Measurements from ENCODE around the gene RNASEH1. TPM values are rescaled to one million over a fixed set of nuclear protein-coding genes. Genes with fewer than 3 reads are reported as not detected.

The RNASEH1 gene
- total and polyA plus RNA-seq, 2 of the 13 experiments (the other 11 are each of a cell fraction or from before 2014, with no cell fraction given): 14.5 to 57.4 TPM

- ATAC-seq: peak; percentile 9
- no peaks in the 10 kb centered on the region for H3K36me3 ChIP-seq (replicated peaks in 1 of 2; ENCODE audit: control insufficient read depth in 1 of 2, insufficient read depth in 2 of 2, low read length in 2 of 2)
- H3K4me1 ChIP-seq (ENCODE audit: insufficient read depth, low read length): peaks cover 67% of the 10 kb centered on the region
- in situ Hi-C loops (cut with HindIII; ENCODE audit: extremely low pct_ligation_motif_present, low pct_unique_long_range_greater_than_20kb) (no loop called here), intact Hi-C loops (cut with micrococcal nuclease; ENCODE audit: unreplicated experiment) (no loop called here)
- H2AFZ ChIP-seq (ENCODE audit: low read length): no peak overlapping the region
- H3K4me3 ChIP-seq (replicated peaks in 1 of 3; ENCODE audit: insufficient read depth in 1 of 3, low read depth in 2 of 3, low read length in 3 of 3): peak overlapping the region; percentile 47 to 62 (median 56); a peak in 5 of 6 replicates
- peak overlapping the region; percentile 80 for H3K27ac ChIP-seq (ENCODE audit: extremely low read length, insufficient read depth, low read length)
- H4K20me1 ChIP-seq (ENCODE audit: insufficient read depth, low read length): no peaks in the 10 kb centered on the region
- WGBS (ENCODE audit: low lambda C conversion rate): 86% methylated on average over 34 of the region's 37 CpGs
- H3K79me2 ChIP-seq (ENCODE audit: insufficient read depth, low read length): peaks cover 2% of the 10 kb centered on the region
- H3K27me3 ChIP-seq (ENCODE audit: control insufficient read depth in 1 of 2, insufficient read depth in 2 of 2, low read length in 2 of 2): peaks cover 0 to 2% of the 10 kb centered on the region in 2 experiments; a peak in 2 of 5 replicates
- H3K4me2 ChIP-seq (ENCODE audit: low read depth, low read length): peak overlapping the region; percentile 64
- ChIA-PET POLR2A (interaction anchor here (1.0 to 6.1 kb wide), 9 partner anchors 21 to 227 kb away, joined by 3 to 60 read pairs (median 6); partner anchors contain the start of genes RNASEH1, RPS7 and TRAPPC12), CTCF (ENCODE audit: low intra/inter-chr PET ratio, low total read pairs) (no interaction called here)
- peak overlapping the region; percentile 76 for H3K9ac ChIP-seq (ENCODE audit: insufficient read depth, low read depth, low read length)
- FAIRE-seq: no peak
- DNase-seq (ENCODE audit: low spot score): no peak
- BruUV-seq (replicated peaks): no TSS peak
- H3K9me3 ChIP-seq (ENCODE audit: low read length): no peaks in the 10 kb centered on the region
- TF ChIP-seq RBFOX2 (IDR thresholded peaks at IDR 0.05; ENCODE audit: low read depth, low read length): peak; percentile 32; the same call in 1 of the 2 replicates
- TF ChIP-seq HNF1B (CRISPR knock-in tag; IDR thresholded peaks at IDR 0.05): 0 out of 2 replicates have a peak, but pooled peaks have one; percentile 2
- TF ChIP-seq EED (CRISPR knock-in tag; IDR thresholded peaks at IDR 0.05): no peak; the same call in 1 of the 2 replicates
- TF ChIP-seq NRL (CRISPR knock-in tag; IDR thresholded peaks at IDR 0.05; ENCODE audit: borderline replicate concordance): peak; percentile 47; the same call in 1 of the 2 replicates
- TF ChIP-seq ZNF225 (CRISPR knock-in tag; IDR thresholded peaks at IDR 0.05): no peak
- TF ChIP-seq HNF1A (IDR thresholded peaks at IDR 0.05; ENCODE audit: low read depth): no peak
- TF ChIP-seq HNF1A (CRISPR knock-in tag; IDR thresholded peaks at IDR 0.05; ENCODE audit: borderline replicate concordance): peak; percentile 14; the same call in 1 of the 2 replicates
- TF ChIP-seq MTA1 (CRISPR knock-in tag; IDR thresholded peaks at IDR 0.05; ENCODE audit: borderline replicate concordance): peak; percentile 66; the same call in 1 of the 2 replicates
- 0 out of 2 replicates have a peak, but pooled peaks have one; percentile 55 for TF ChIP-seq ZFP91 (CRISPR knock-in tag; IDR thresholded peaks at IDR 0.05; ENCODE audit: borderline replicate concordance)
- TF ChIP-seq ZNF850 (CRISPR knock-in tag; conservative IDR thresholded peaks at IDR 0.05): no peak
- 0 out of 2 replicates have a peak, but pooled peaks have one; percentile 28 for TF ChIP-seq ZNF607 (CRISPR knock-in tag; IDR thresholded peaks at IDR 0.05; ENCODE audit: borderline replicate concordance)
- TF ChIP-seq FOXC1 (CRISPR knock-in tag; IDR thresholded peaks at IDR 0.05; ENCODE audit: borderline replicate concordance): 0 out of 2 replicates have a peak, but pooled peaks have one; percentile 8
- no peak for TF ChIP-seq RCOR2 (CRISPR knock-in tag; IDR thresholded peaks at IDR 0.05)
- TF ChIP-seq ZNF720 (CRISPR knock-in tag; IDR thresholded peaks at IDR 0.05): no peak
- no peak for TF ChIP-seq RAD21 (CRISPR knock-in tag; IDR thresholded peaks at IDR 0.05)
- no peak for TF ChIP-seq KLF16 (CRISPR knock-in tag; IDR thresholded peaks at IDR 0.05)
Measured at GRCh38 chr2:3606370-3607201, 48.5 kb upstream of the RNASEH1 start.

Data from HepG2 (cell line).